Liver (tissue), 9 donors: ENCODE results near the gene HS3ST4. TPM values are rescaled to one million over a fixed set of nuclear protein-coding genes. Genes with fewer than 3 reads are reported as not detected.
"Not testable (repeated sequence)": the region's sequence is repeated elsewhere in the genome, so short reads cannot be mapped to it uniquely, and the experiment has no call there.

Source experiments
- DNase-seq: peaks from one replicate; pipeline ENCODE4 v3.0.0-alpha.2; 2017; ENCODE audit warnings: low spot score
- H3K27ac ChIP-seq, 2 donors: one replicate each; pipeline ENCODE4 v1.7.0; 2013; ENCODE audit warnings: inconsistent platforms in 2 of 2, low read length in 2 of 2, control low read depth in 1 of 2, low read depth in 1 of 2, mild to moderate bottlenecking in 1 of 2
- H3K27me3 ChIP-seq, 4 donors: one replicate each; pipeline versions ENCODE4 v1.6.1 to v1.7.0; 2013; ENCODE audit warnings: low read length in 3 of 4, inconsistent platforms in 1 of 4, mild to moderate bottlenecking in 1 of 4, moderate library complexity in 1 of 4; ENCODE audit not compliant: control insufficient read depth in 4 of 4, insufficient read depth in 4 of 4
- H3K36me3 ChIP-seq, 4 donors: one replicate each; pipeline versions ENCODE4 v1.6.1 to v1.7.0; 2013; ENCODE audit warnings: low read length in 3 of 4, mild to moderate bottlenecking in 3 of 4, low read depth in 1 of 4, moderate library complexity in 1 of 4; ENCODE audit not compliant: control insufficient read depth in 4 of 4, insufficient read depth in 3 of 4
- H3K4me1 ChIP-seq, 4 donors: one replicate each; pipeline versions ENCODE4 v1.6.1 to v1.7.0; 2013; ENCODE audit warnings: low read length in 3 of 4, mild to moderate bottlenecking in 3 of 4, moderate library complexity in 1 of 4; ENCODE audit not compliant: control insufficient read depth in 4 of 4, insufficient read depth in 4 of 4
- H3K4me3 ChIP-seq, 3 donors: one replicate each; pipeline versions ENCODE4 v1.6.1 to v1.7.0; 2013; ENCODE audit warnings: low read length in 3 of 3, control low read depth in 1 of 3, low read depth in 1 of 3, mild to moderate bottlenecking in 1 of 3
- H3K9ac ChIP-seq, 2 donors: one replicate each; pipeline ENCODE4 v1.7.0; 2013; ENCODE audit warnings: low read length in 2 of 2, mild to moderate bottlenecking in 2 of 2, moderate library complexity in 2 of 2, control low read depth in 1 of 2, low read depth in 1 of 2
- H3K9me3 ChIP-seq, 4 donors: one replicate each; pipeline versions ENCODE4 v1.6.1 to v1.7.0; 2013; ENCODE audit warnings: low read length in 3 of 4; ENCODE audit not compliant: control insufficient read depth in 4 of 4
- EGR1 ChIP-seq, 2 donors: IDR thresholded peaks; 2 replicates each; pipeline ENCODE4 v1.6.1; 2016 to 2018; ENCODE audit warnings: antibody characterized with exemption in 2 of 2, low read depth in 2 of 2
- FOXA1 ChIP-seq: IDR thresholded peaks from 2 replicates; pipeline ENCODE4 v1.6.1; 2016; ENCODE audit warnings: antibody characterized with exemption
- GABPA ChIP-seq, 2 donors: IDR thresholded peaks in 1 of 2; conservative IDR thresholded peaks in 1 of 2; 2 replicates each; pipeline ENCODE4 v1.6.1; 2016; ENCODE audit warnings: antibody characterized with exemption in 2 of 2, mild to moderate bottlenecking in 1 of 2, moderate library complexity in 1 of 2
- HNF4G ChIP-seq: IDR thresholded peaks from 2 replicates; pipeline ENCODE4 v1.6.1; 2016; ENCODE audit warnings: antibody characterized with exemption
- JUND ChIP-seq, 2 donors: IDR thresholded peaks; 2 replicates each; pipeline ENCODE4 v1.6.1; 2016; ENCODE audit warnings: antibody characterized with exemption in 2 of 2
- MAX ChIP-seq: IDR thresholded peaks from 2 replicates; pipeline ENCODE4 v1.6.1; 2016; ENCODE audit warnings: antibody characterized with exemption
- NR2F2 ChIP-seq: IDR thresholded peaks from 2 replicates; pipeline ENCODE4 v1.6.1; 2016; ENCODE audit warnings: antibody characterized with exemption
- RAD21 ChIP-seq, 2 donors: IDR thresholded peaks; 2 replicates each; pipeline ENCODE4 v1.6.1; 2016; ENCODE audit warnings: antibody characterized with exemption in 2 of 2, mild to moderate bottlenecking in 2 of 2
- RXRA ChIP-seq, 2 donors: IDR thresholded peaks; 2 replicates each; pipeline ENCODE4 v1.6.1; 2017 to 2018; ENCODE audit warnings: antibody characterized with exemption in 2 of 2, mild to moderate bottlenecking in 1 of 2
- SP1 ChIP-seq: IDR thresholded peaks from 2 replicates; pipeline ENCODE4 v1.6.1; 2018; ENCODE audit warnings: antibody characterized with exemption, mild to moderate bottlenecking
- TAF1 ChIP-seq: conservative IDR thresholded peaks from 2 replicates; pipeline ENCODE4 v1.6.1; 2016; ENCODE audit warnings: antibody characterized with exemption, mild to moderate bottlenecking
- YY1 ChIP-seq: IDR thresholded peaks from 2 replicates; pipeline ENCODE4 v1.6.1; 2016; ENCODE audit warnings: antibody characterized with exemption, mild to moderate bottlenecking
- ZBTB33 ChIP-seq: IDR thresholded peaks from 2 replicates; pipeline ENCODE4 v1.6.1; 2016; ENCODE audit warnings: antibody characterized with exemption
- WGBS: extraction: QIAGEN DNeasy Blood & Tissue Kit; methylation state at CpG from one replicate; pipeline ENCODE4 v1.1.7; 2013; 5-methylcytosine and 5-hydroxymethylcytosine counted together
- polyA plus RNA-seq, 2 donors: library from polyadenylated mRNA; stranded (reverse) in 1 of 2; unstranded in 1 of 2; fragments of 200-250 nt in 1 of 2; fragments of >200 nt in 1 of 2; fragmentation: Nextera tagmentation in 1 of 2; extraction: Ambion mirVana in 1 of 2; gene quantifications; one replicate each; pipeline versions ENCODE4 v1.2.1 to v1.2.3, GENCODE V29; 2013 to 2015
- total RNA-seq, 2 donors: library from RNA; depleted of rRNA; stranded (reverse); fragments of >200 nt; gene quantifications; one replicate each; pipeline ENCODE4 v1.2.3, GENCODE V29; 2014
- TF ChIP-seq, protein P1 (sequence below): IDR thresholded peaks from 2 replicates; pipeline ENCODE4 v1.6.1; 2016; ENCODE audit warnings: antibody characterized with exemption, mild to moderate bottlenecking
- TF ChIP-seq, protein P2 (sequence below): IDR thresholded peaks from 2 replicates; pipeline ENCODE4 v1.6.1; 2016; ENCODE audit warnings: antibody characterized with exemption
- TF ChIP-seq, protein P3 (sequence below): fragments of 150-350 bp; IDR thresholded peaks from 2 replicates; pipeline ENCODE4 v1.5.1; 2017; ENCODE audit warnings: improper control_type of control experiment, low read depth, low read length; ENCODE audit not compliant: missing input control
- donor health status: healthy.
- donor health status: healthy.
- donor health status: healthy.
- donor health status: healthy.
- donor health status: healthy.

The HS3ST4 gene
- total and polyA plus RNA-seq, 4 donors: not detected

DNA sequence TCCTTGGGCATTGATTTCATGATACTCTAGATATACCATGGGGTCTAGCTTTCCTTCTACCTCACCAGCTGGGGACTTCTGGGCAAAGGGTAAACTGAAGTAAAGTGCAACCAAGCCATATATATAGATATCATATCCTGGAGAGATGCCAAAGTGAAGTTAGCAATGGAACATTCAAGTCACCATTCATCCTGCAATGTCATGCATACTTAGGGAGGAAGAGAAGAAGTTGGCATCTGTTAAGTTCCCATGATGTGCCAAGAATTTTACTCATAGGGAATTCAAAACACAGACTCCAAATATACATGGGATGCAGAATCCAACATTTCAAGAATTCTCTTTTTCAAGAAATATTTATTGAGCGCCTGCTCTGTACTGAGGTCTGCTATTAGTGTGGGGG, 399.8 kb downstream of the HS3ST4 start:
- Histone ChIP-seq H3K36me3 (no peaks in the 10 kb centered on the region), H3K27ac (no peak overlapping the region), H3K9ac (no peak overlapping the region), H3K27me3 (peaks cover 0 to 3% (median 0%) of the 10 kb centered on the region in 4 donors), H3K9me3 (no peaks in the 10 kb centered on the region), H3K4me1 (no peaks in the 10 kb centered on the region), H3K4me3 (no peak overlapping the region)
- WGBS: 91% methylated on average over 1 of the region's 1 CpG
- no peak for DNase-seq
- no peak for TF ChIP-seq NR2F2
- TF ChIP-seq TAF1: no peak
- TF ChIP-seq MAX: no peak
- TF ChIP-seq, protein P1, sequence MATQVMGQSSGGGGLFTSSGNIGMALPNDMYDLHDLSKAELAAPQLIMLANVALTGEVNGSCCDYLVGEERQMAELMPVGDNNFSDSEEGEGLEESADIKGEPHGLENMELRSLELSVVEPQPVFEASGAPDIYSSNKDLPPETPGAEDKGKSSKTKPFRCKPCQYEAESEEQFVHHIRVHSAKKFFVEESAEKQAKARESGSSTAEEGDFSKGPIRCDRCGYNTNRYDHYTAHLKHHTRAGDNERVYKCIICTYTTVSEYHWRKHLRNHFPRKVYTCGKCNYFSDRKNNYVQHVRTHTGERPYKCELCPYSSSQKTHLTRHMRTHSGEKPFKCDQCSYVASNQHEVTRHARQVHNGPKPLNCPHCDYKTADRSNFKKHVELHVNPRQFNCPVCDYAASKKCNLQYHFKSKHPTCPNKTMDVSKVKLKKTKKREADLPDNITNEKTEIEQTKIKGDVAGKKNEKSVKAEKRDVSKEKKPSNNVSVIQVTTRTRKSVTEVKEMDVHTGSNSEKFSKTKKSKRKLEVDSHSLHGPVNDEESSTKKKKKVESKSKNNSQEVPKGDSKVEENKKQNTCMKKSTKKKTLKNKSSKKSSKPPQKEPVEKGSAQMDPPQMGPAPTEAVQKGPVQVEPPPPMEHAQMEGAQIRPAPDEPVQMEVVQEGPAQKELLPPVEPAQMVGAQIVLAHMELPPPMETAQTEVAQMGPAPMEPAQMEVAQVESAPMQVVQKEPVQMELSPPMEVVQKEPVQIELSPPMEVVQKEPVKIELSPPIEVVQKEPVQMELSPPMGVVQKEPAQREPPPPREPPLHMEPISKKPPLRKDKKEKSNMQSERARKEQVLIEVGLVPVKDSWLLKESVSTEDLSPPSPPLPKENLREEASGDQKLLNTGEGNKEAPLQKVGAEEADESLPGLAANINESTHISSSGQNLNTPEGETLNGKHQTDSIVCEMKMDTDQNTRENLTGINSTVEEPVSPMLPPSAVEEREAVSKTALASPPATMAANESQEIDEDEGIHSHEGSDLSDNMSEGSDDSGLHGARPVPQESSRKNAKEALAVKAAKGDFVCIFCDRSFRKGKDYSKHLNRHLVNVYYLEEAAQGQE: no peak
- TF ChIP-seq GABPA (IDR thresholded peaks at IDR 0.05 in 1 of 2, conservative IDR thresholded peaks at IDR 0.05 in 1 of 2): no peak
- no peak for TF ChIP-seq EGR1 (IDR thresholded peaks at IDR 0.05; ENCODE audit: low read depth in 2 of 2)
- no peak for TF ChIP-seq HNF4G
- TF ChIP-seq JUND (IDR thresholded peaks at IDR 0.05): no peak
- TF ChIP-seq YY1: no peak
- no peak for TF ChIP-seq SP1
- TF ChIP-seq, protein P2, sequence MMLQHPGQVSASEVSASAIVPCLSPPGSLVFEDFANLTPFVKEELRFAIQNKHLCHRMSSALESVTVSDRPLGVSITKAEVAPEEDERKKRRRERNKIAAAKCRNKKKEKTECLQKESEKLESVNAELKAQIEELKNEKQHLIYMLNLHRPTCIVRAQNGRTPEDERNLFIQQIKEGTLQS: no peak
- TF ChIP-seq FOXA1: no peak
- no peak for TF ChIP-seq RXRA (IDR thresholded peaks at IDR 0.05)
- no peak for TF ChIP-seq ZBTB33
- TF ChIP-seq, protein P3, sequence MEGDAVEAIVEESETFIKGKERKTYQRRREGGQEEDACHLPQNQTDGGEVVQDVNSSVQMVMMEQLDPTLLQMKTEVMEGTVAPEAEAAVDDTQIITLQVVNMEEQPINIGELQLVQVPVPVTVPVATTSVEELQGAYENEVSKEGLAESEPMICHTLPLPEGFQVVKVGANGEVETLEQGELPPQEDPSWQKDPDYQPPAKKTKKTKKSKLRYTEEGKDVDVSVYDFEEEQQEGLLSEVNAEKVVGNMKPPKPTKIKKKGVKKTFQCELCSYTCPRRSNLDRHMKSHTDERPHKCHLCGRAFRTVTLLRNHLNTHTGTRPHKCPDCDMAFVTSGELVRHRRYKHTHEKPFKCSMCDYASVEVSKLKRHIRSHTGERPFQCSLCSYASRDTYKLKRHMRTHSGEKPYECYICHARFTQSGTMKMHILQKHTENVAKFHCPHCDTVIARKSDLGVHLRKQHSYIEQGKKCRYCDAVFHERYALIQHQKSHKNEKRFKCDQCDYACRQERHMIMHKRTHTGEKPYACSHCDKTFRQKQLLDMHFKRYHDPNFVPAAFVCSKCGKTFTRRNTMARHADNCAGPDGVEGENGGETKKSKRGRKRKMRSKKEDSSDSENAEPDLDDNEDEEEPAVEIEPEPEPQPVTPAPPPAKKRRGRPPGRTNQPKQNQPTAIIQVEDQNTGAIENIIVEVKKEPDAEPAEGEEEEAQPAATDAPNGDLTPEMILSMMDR: no peak
- no peak for TF ChIP-seq RAD21 (IDR thresholded peaks at IDR 0.05)

- 84% methylated on average over 3 of the region's 3 CpGs for WGBS
- H3K9ac ChIP-seq, H3K27ac ChIP-seq, DNase-seq, H3K9me3 ChIP-seq, H3K36me3 ChIP-seq, H3K27me3 ChIP-seq, H3K4me3 ChIP-seq, H3K4me1 ChIP-seq: not testable (repeated sequence)
These were observed 406.4 kb downstream of the HS3ST4 start for GRCh38 chr16:26098206-26098605.
